GM15510 (cell line): ENCODE data around the gene NNMT.

ENCODE experiments used
- POLR2A ChIP-seq: IDR thresholded peaks from 3 replicates; pipeline ENCODE4 v1.6.1; 2011; ENCODE audit warnings: borderline replicate concordance; ENCODE audit not compliant: insufficient read length; ENCODE audit errors: extremely low read depth

Gene NNMT

GRCh38 chr11:114259124-114259526, 37.1 kb upstream of the NNMT start:
- no peak for TF ChIP-seq POLR2A

GRCh38 chr11:114259551-114259983, 36.6 kb upstream of the NNMT start:
- no peak for TF ChIP-seq POLR2A

- TF ChIP-seq POLR2A: no peak
These were observed 36.1 kb upstream of the NNMT start for GRCh38 chr11:114260077-114260476.

- TF ChIP-seq POLR2A: no peak
These were observed 35.7 kb upstream of the NNMT start for GRCh38 chr11:114260483-114260882.

GRCh38 chr11:114261791-114262190, 34.4 kb upstream of the NNMT start:
- no peak for TF ChIP-seq POLR2A

GRCh38 chr11:114262681-114263512, 33.3 kb upstream of the NNMT start:
- no peak for TF ChIP-seq POLR2A

- TF ChIP-seq POLR2A: no peak
These were observed 32.6 kb upstream of the NNMT start for GRCh38 chr11:114263513-114264170.

- TF ChIP-seq POLR2A: no peak
These were observed 31.8 kb upstream of the NNMT start for GRCh38 chr11:114264381-114264780.

- TF ChIP-seq POLR2A: no peak
These were observed 30.9 kb upstream of the NNMT start for GRCh38 chr11:114265122-114265878.

GRCh38 chr11:114269498-114269897, 26.7 kb upstream of the NNMT start:
- no peak for TF ChIP-seq POLR2A

GRCh38 chr11:114270531-114271270, 25.5 kb upstream of the NNMT start:
- no peak for TF ChIP-seq POLR2A

GRCh38 chr11:114271316-114271715, 24.9 kb upstream of the NNMT start:
- no peak for TF ChIP-seq POLR2A

GRCh38 chr11:114272311-114272710, 23.9 kb upstream of the NNMT start:
- TF ChIP-seq POLR2A: no peak

GRCh38 chr11:114273071-114273470, 23.1 kb upstream of the NNMT start:
- no peak for TF ChIP-seq POLR2A
